CD1c-positive myeloid dendritic cell (primary cell): Measurements from ENCODE around the gene PNPLA7.
"Not testable (repeated sequence)": the region's sequence is repeated elsewhere in the genome, so short reads cannot be mapped to it uniquely, and the experiment has no call there.

ENCODE experiments used
- DNase-seq: peaks from one replicate; pipeline ENCODE4 v3.0.0-alpha.2; 2016; ENCODE audit errors: extremely low spot score

The PNPLA7 gene

GRCh38 chr9:137417161-137418021, 132.8 kb downstream of the PNPLA7 start:
- peak; percentile 47 for DNase-seq

- no peak for DNase-seq
These were observed 133.5 kb downstream of the PNPLA7 start for GRCh38 chr9:137416563-137417151.

DNA sequence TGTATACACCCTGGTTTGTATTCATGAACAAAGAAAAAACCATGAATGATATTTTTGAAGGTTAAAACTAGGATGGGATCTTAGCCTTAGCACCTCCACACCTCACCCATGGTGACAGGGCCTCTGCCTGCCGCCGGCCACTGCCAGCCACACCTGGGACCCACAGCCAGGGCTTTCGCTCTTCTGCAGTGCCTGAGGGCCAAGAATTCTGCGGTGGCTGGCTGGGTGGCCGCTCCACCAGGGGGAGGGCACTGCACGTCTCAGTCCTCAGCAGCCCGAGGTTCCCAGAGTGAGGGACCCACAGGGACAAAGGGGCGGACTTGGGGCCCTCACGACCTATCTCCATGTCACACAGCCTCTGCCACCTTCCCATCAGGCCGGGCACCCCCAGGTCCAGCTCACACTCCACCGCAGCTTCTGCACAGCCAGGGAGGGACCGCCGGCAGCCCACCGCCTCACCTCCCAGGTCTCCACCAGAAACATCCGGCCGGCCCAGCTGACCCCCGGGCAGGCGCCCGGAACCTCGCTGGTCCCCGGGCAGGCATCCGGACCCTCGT, 134.1 kb downstream of the PNPLA7 start:
- DNase-seq, result no peak

- no peak for DNase-seq
These were observed 134.8 kb downstream of the PNPLA7 start for GRCh38 chr9:137415451-137415850.

GRCh38 chr9:137412431-137412830, 137.8 kb downstream of the PNPLA7 start:
- no peak for DNase-seq

DNA sequence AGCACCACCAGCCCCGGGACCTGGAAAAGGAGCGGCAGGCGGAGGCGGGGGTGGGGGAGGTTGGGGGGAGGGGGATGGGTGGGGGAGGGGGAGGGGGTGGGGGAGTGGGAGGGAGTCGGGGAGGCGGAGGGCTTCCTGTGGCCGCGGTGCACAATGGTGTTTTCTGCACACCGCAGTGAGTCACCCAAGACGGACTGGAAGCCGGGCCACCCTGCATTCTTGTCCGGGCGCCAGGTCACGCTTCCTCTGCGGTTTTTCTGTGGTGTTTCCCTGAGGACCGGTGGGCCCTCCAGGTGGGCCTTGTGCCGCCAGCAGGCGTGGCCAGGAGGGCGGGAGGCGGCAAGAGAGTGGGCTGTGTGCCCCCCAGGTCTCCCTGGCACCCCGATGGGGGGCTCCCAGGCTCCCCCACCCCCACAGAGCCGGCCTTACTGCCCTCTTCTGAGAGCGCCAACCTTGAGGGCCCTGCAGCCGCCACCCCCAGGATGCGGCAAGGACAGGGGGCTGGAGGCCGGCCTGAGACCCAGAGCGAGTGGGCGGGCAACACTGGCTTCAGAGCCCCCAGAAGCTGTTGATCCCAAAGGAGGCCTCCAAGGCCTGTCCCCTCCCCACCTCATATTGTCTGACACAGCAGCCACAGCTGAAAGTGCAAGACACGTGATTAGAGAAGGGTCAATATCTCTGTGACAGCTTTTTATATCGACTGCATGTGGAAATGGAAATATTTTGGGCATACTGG, 138.4 kb downstream of the PNPLA7 start:
- DNase-seq, result peak; percentile 37

GRCh38 chr9:137411260-137411644, 138.9 kb downstream of the PNPLA7 start:
- DNase-seq, result no peak

DNA sequence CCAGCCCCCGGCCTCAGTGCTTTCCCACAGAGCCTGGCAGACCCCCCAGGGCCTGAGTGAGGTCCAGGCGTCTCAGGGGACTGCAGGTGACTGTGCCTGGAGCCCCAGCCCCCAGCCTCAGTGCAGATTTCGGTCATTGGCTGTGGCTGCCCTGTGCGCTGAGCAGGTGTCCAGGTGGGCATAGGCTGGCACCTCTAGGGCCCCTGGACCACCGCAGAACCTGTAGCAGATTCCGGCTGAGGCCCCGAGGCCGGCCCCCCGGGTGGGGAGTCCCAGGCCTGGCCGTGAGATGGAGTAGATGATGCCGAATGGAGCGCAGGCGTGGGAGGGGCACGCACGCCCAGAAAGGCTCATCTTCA, 139.3 kb downstream of the PNPLA7 start:
- no peak for DNase-seq

- DNase-seq, result not testable (repeated sequence)
These were observed 139.8 kb downstream of the PNPLA7 start for GRCh38 chr9:137410236-137410890.
